ENCODE measurements around the gene CHCHD3.

The CHCHD3 gene

GRCh38 chr7:133020496-133020895 lies 61.4 kb downstream of the CHCHD3 start:
- no peak overlapping the region for H3K4me3 ChIP-seq (ENCODE audit: low read depth, low read length)
- no peak for TF ChIP-seq CTCF (IDR thresholded peaks at IDR 0.05; ENCODE audit: control insufficient read depth, extremely low read depth, insufficient read depth)
- no peak for DNase-seq (ENCODE audit: low read depth)

GRCh38 chr7:133019590-133019989 lies 62.3 kb downstream of the CHCHD3 start:
- DNase-seq (ENCODE audit: low read depth), result no peak
- no peak overlapping the region for H3K4me3 ChIP-seq (ENCODE audit: low read depth, low read length)
- TF ChIP-seq CTCF (IDR thresholded peaks at IDR 0.05; ENCODE audit: control insufficient read depth, extremely low read depth, insufficient read depth), result no peak

- no peak for DNase-seq (ENCODE audit: low read depth)
- no peak for TF ChIP-seq CTCF (IDR thresholded peaks at IDR 0.05; ENCODE audit: control insufficient read depth, extremely low read depth, insufficient read depth)
- no peak overlapping the region for H3K4me3 ChIP-seq (ENCODE audit: low read depth, low read length)
These were observed 65.3 kb downstream of the CHCHD3 start for GRCh38 chr7:133016604-133017003.

GRCh38 chr7:133015888-133016287 lies 66.0 kb downstream of the CHCHD3 start:
- no peak for TF ChIP-seq CTCF (IDR thresholded peaks at IDR 0.05; ENCODE audit: control insufficient read depth, extremely low read depth, insufficient read depth)
- DNase-seq (ENCODE audit: low read depth), result no peak
- H3K4me3 ChIP-seq (ENCODE audit: low read depth, low read length), result no peak overlapping the region

- no peak for TF ChIP-seq CTCF (IDR thresholded peaks at IDR 0.05; ENCODE audit: control insufficient read depth, extremely low read depth, insufficient read depth)
- no peak overlapping the region for H3K4me3 ChIP-seq (ENCODE audit: low read depth, low read length)
- DNase-seq (ENCODE audit: low read depth), result no peak
These were observed 70.1 kb downstream of the CHCHD3 start for GRCh38 chr7:133011746-133012145.

- DNase-seq (ENCODE audit: low read depth), result no peak
- TF ChIP-seq CTCF (IDR thresholded peaks at IDR 0.05; ENCODE audit: control insufficient read depth, extremely low read depth, insufficient read depth), result no peak
- H3K4me3 ChIP-seq (ENCODE audit: low read depth, low read length), result no peak overlapping the region
These were observed 72.3 kb downstream of the CHCHD3 start for GRCh38 chr7:133009426-133010252.

- DNase-seq (ENCODE audit: low read depth), result no peak
- no peak overlapping the region for H3K4me3 ChIP-seq (ENCODE audit: low read depth, low read length)
- TF ChIP-seq CTCF (IDR thresholded peaks at IDR 0.05; ENCODE audit: control insufficient read depth, extremely low read depth, insufficient read depth), result no peak
These were observed 73.9 kb downstream of the CHCHD3 start for GRCh38 chr7:133007961-133008360.

Measured in LNCaP clone FGC (cell line).